SU-DHL-6 (cell line): ENCODE measurements around the gene NDUFB10.
A peak's percentile ranks its signal among the peaks of the same experiment; 100 is the strongest.

Source experiments
- H2AFZ ChIP-seq: fragments of 200-600 bp; sonication (generic); 2 replicates; pipeline ENCODE4 v1.6.1; 2014; ENCODE audit warnings: low read depth, mild to moderate bottlenecking, moderate library complexity, mixed read lengths, antibody characterized with exemption, low read length; ENCODE audit not compliant: severe bottlenecking
- H3F3A ChIP-seq: fragments of 200-600 bp; shearing (Covaris generic); 2 replicates; pipeline ENCODE4 v1.6.0; 2016; ENCODE audit warnings: antibody characterized with exemption, mild to moderate bottlenecking; ENCODE audit not compliant: insufficient read depth
- H3K27ac ChIP-seq: fragments of 200-600 bp; sonication (generic); 2 replicates; pipeline ENCODE4 v1.5.1; 2016; ENCODE audit warnings: low read depth, mild to moderate bottlenecking, low read length, moderate library complexity, mixed read lengths
- H3K27me3 ChIP-seq: fragments of 200-600 bp; sonication (generic), shearing (Covaris generic); 2 replicates; pipeline ENCODE4 v1.6.0; 2014; ENCODE audit warnings: mild to moderate bottlenecking, low read length
- H3K36me3 ChIP-seq: fragments of 200-600 bp; sonication (generic); 2 replicates; pipeline ENCODE4 v1.6.1; 2014; ENCODE audit warnings: mild to moderate bottlenecking, low read length, mixed read lengths
- H3K4me2 ChIP-seq: fragments of 300-600, 200-600 bp; shearing (Covaris generic), sonication (generic); 2 replicates; pipeline ENCODE4 v1.6.0; 2014; ENCODE audit warnings: low read length, low read depth, mild to moderate bottlenecking; ENCODE audit not compliant: poor library complexity, severe bottlenecking
- H3K4me3 ChIP-seq: fragments of 200-600 bp; sonication (generic); 2 replicates; pipeline ENCODE4 v1.5.1; 2014; ENCODE audit warnings: antibody characterized with exemption, low read length, mild to moderate bottlenecking, mixed read lengths; ENCODE audit not compliant: insufficient read depth, poor library complexity, severe bottlenecking
- H3K79me2 ChIP-seq: fragments of 200-600 bp; sonication (generic); 2 replicates; pipeline ENCODE4 v1.6.1; 2014; ENCODE audit warnings: mild to moderate bottlenecking, low read length, moderate library complexity; ENCODE audit not compliant: insufficient read depth
- H3K9ac ChIP-seq: fragments of 200-600 bp; sonication (generic); 2 replicates; pipeline ENCODE4 v1.7.0; 2014; ENCODE audit warnings: mild to moderate bottlenecking, low read length
- H3K9me2 ChIP-seq: fragments of 200-600 bp; sonication (generic); replicated peaks from 2 replicates; pipeline ENCODE4 v1.6.1; 2014; ENCODE audit warnings: low read length; ENCODE audit not compliant: insufficient read depth
- H3K9me3 ChIP-seq: fragments of 200-600 bp; sonication (generic); 2 replicates; pipeline ENCODE4 v1.6.1; 2014; ENCODE audit warnings: low read length, mixed read lengths; ENCODE audit not compliant: insufficient read depth
- H4K20me1 ChIP-seq: fragments of 200-600 bp; sonication (generic); 2 replicates; pipeline ENCODE4 v1.6.1; 2014; ENCODE audit warnings: low read depth, mild to moderate bottlenecking, antibody characterized with exemption, low read length, moderate library complexity, mixed read lengths
- EZH2phosphoT487 ChIP-seq: fragments of 200-600 bp; sonication (generic), shearing (Covaris generic); conservative IDR thresholded peaks from 2 replicates; pipeline ENCODE4 v1.6.1; 2018; ENCODE audit warnings: mild to moderate bottlenecking, antibody characterized with exemption, low read length, moderate library complexity, mixed read lengths
- TF ChIP-seq, protein P1 (sequence below): fragments of 200-600 bp; sonication (generic); IDR thresholded peaks from one replicate; pipeline ENCODE4 v1.5.1; 2017; ENCODE audit warnings: antibody characterized with exemption, mild to moderate bottlenecking, low read length, moderate library complexity; ENCODE audit not compliant: insufficient read depth, poor library complexity, severe bottlenecking

The NDUFB10 gene

DNA sequence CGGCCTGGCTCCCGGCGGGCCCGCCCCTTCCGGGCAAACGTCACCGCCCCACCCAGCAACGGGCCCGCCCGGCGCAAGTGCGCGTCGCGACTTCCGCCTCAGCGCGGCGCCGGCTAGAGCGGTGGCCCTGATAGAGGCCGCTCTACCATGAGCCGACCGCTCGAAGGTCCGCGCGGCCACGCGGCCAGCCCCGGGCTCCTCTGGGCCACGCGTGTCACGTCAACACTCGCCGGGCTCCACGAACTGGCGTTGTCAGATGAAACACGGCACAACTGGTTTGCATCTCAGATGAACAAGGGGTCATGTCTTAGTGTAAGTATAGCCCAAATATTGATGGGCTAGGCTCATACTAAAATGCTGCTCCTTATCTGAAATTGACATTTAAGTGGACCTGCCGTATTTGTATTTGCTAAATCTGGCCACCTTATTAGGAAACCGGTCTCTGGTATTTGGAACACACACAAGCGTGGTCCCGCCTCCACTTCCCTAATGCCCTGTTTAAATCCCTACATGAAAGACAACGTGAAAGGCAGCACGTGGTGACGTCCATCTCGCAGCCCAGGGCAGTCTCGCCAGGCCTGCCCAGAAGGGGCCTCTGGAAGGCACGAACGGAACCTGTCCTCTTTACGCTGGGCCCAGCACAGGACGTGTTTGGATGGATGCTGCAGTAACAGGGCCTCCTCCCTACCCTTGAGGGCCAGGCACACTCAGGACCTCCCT lies 50.6 kb downstream of the NDUFB10 start, which contains the start of gene ZNF598:
Gene ZNF598 (minus strand): TSS at position 31 of the 720 bp plus-strand sequence.
- H3K4me2 ChIP-seq, result peak within 1 kb of the TSS; percentile 92
- H3K79me2 ChIP-seq, result peaks cover 44% of the 10 kb centered on the region
- TF ChIP-seq EZH2phosphoT487, result no peak
- TF ChIP-seq, protein P1, sequence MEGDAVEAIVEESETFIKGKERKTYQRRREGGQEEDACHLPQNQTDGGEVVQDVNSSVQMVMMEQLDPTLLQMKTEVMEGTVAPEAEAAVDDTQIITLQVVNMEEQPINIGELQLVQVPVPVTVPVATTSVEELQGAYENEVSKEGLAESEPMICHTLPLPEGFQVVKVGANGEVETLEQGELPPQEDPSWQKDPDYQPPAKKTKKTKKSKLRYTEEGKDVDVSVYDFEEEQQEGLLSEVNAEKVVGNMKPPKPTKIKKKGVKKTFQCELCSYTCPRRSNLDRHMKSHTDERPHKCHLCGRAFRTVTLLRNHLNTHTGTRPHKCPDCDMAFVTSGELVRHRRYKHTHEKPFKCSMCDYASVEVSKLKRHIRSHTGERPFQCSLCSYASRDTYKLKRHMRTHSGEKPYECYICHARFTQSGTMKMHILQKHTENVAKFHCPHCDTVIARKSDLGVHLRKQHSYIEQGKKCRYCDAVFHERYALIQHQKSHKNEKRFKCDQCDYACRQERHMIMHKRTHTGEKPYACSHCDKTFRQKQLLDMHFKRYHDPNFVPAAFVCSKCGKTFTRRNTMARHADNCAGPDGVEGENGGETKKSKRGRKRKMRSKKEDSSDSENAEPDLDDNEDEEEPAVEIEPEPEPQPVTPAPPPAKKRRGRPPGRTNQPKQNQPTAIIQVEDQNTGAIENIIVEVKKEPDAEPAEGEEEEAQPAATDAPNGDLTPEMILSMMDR, result no peak
- no peaks in the 10 kb centered on the region for H3K36me3 ChIP-seq
- H3K27me3 ChIP-seq, result no peaks in the 10 kb centered on the region
- H3K9ac ChIP-seq, result peak within 1 kb of the TSS; percentile 76
- H3K9me3 ChIP-seq, result no peaks in the 10 kb centered on the region
- H3F3A ChIP-seq, result 0 out of 2 replicates have a peak, but pooled peaks cover 3% of the 10 kb centered on the region
- no peaks in the 10 kb centered on the region for H4K20me1 ChIP-seq
- H3K4me3 ChIP-seq, result peak within 1 kb of the TSS; percentile 83
- peak within 1 kb of the TSS; percentile 28 for H2AFZ ChIP-seq
- H3K9me2 ChIP-seq, result no peaks in the 10 kb centered on the region
- H3K27ac ChIP-seq, result peak within 1 kb of the TSS; percentile 54
